HG03457 (cell line): ENCODE results near the gene PRLH.

Experiments
- ATAC-seq: cut with Tn5 transposase; IDR thresholded peaks from one replicate; pipeline ENCODE4 v1.9.1; 2021; ENCODE audit warnings: moderate number of reproducible peaks; ENCODE audit not compliant: unreplicated experiment

The PRLH gene

GRCh38 chr2:237563816-237564215, 2.6 kb upstream of the PRLH start:
- ATAC-seq = no peak

- no peak for ATAC-seq
Observed at GRCh38 chr2:237564526-237565131, 1.7 kb upstream of the PRLH start.

DNA sequence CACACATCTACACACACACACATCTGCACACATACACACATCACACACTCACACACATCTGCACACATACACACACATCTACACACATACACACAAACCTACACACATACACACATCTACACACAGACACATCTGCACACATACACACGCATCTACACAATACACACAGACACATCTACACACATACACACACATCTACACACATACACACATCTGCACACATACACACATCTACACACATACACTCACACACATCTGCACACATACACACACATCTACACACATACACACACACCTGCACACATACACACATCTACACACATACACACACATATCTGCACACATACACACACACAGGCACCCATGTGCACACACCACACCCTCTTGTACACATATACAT, 400 bp upstream of the PRLH start:
- no peak for ATAC-seq

- ATAC-seq = no peak
Observed at GRCh38 chr2:237567276-237568029, 1.1 kb downstream of the PRLH start.

DNA sequence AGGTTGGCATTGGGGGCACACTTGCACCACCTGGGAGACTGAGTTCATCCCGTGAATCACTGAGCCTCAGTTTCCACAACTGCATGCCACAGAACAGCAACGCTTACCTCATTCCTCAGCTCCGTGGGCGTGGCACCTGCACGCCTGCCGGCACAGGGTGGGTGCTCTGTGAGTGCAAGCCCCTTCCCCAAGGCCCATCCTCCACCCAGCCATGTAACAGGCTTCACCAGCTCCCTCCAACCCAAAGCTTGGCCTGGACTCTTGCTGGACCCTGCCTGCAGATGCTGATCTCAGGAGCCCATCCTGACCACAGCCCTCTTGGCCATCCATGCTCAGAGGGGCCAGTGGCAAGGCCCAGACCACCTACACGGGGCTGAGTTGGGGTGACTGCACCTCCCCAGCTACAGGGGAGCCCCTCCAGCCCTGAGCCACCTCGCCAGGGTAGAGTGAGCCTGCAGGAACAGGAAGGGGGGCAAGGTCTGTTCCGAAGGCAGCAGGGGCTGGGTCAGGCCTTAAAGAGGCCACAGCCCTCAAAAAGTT, 1.8 kb downstream of the PRLH start:
- no peak for ATAC-seq

GRCh38 chr2:237569041-237569440, 2.7 kb downstream of the PRLH start:
- no peak for ATAC-seq

DNA sequence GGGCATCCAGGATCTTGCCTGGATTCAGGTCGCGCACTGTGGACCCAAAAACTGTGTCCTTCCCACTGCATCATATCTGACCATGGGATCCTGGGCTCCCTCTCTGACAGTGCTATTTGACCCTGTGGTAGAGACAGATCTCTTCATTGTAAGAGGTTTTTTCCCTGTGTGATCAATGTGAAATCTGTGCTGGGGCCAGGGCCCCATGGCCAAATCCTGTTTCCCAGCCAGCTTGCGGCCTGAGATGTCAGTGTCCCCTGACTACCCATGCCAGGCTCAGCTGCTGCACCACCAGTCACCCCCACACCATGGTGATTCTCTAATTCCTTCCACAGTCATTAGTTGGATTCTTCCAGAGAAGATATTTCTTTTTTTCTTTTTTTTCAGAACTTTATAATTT, 3.5 kb downstream of the PRLH start:
- no peak for ATAC-seq

- ATAC-seq = no peak
Observed at GRCh38 chr2:237570776-237571335, 4.5 kb downstream of the PRLH start.

DNA sequence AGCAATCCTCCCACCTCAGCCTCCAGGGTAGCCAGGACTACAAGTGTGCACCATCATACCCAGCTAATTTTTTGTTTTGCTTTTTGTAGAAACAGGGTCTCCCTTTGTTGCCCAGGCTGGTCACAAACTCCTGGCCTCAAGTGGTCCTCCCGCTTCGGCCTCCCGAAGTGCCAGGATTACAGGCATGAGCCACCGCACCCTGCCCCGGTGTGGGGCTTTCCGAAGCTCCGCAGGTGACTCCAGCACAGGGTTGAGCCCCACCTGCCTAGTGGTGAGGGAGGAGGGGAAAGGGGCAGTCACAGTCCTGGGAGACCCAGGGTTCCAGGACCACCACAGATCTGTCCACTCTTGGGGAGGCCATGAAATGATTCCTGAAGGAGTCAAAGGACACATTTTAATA, 5.2 kb downstream of the PRLH start:
- ATAC-seq = no peak

GRCh38 chr2:237572021-237572741, 5.8 kb downstream of the PRLH start:
- peak; percentile 72 for ATAC-seq

GRCh38 chr2:237572742-237573101, 6.3 kb downstream of the PRLH start:
- ATAC-seq = no peak

GRCh38 chr2:237573721-237574415, 7.5 kb downstream of the PRLH start:
- no peak for ATAC-seq

DNA sequence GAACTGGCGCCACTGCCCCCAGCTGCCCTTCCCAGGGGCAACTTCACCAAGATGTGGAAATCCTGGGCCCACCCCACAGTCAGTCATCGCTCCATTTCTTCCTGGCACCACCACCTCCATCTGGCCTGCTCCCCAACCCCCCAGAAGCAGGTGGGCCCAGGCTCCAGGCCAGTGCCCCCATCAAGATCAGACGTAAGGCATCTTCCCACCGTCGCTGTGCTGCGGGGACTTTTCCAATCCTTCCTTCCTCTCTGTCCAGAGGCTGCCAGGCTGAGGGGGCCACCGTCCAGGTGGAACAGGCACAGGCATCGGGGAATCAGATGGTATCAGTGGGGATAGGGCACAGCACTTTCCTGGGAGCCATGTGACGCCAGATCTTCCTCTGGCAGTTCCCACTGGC, 8.1 kb downstream of the PRLH start:
- no peak for ATAC-seq

GRCh38 chr2:237574894-237575868, 8.8 kb downstream of the PRLH start:
- ATAC-seq = no peak

GRCh38 chr2:237575869-237576862, 9.8 kb downstream of the PRLH start:
- ATAC-seq = no peak

DNA sequence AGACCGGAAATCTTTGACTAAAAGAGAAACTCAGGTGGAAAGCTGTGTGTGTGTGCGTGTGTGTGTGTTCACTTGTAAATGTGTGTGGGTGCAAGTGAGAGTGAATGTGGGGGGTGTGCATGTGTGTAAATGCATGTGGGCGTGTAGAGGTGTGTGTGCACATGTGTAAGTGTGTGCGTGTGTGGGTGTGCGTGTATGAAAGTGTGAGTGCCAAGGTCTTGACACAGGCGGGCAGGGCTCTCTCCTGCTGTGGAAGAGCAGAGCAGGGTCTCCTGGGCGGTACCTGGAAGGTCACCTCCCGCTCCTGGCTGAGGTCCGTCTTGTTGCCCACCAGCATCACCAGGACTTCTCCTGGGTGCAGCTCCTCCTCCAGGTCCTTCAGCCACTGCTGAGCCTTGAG, 10.6 kb downstream of the PRLH start:
- ATAC-seq = no peak

- no peak for ATAC-seq
Observed at GRCh38 chr2:237577458-237577857, 11.1 kb downstream of the PRLH start.
